ENCODE results near the gene TBL3. TPM values are rescaled to one million over a fixed set of nuclear protein-coding genes. Genes with fewer than 3 reads are reported as not detected.
A peak's percentile ranks its signal among the peaks of the same experiment; 100 is the strongest.

The TBL3 gene
- total RNA-seq, 4 donors from 2014 or later = 4.1 to 46.6 (median 27.4) TPM

DNA sequence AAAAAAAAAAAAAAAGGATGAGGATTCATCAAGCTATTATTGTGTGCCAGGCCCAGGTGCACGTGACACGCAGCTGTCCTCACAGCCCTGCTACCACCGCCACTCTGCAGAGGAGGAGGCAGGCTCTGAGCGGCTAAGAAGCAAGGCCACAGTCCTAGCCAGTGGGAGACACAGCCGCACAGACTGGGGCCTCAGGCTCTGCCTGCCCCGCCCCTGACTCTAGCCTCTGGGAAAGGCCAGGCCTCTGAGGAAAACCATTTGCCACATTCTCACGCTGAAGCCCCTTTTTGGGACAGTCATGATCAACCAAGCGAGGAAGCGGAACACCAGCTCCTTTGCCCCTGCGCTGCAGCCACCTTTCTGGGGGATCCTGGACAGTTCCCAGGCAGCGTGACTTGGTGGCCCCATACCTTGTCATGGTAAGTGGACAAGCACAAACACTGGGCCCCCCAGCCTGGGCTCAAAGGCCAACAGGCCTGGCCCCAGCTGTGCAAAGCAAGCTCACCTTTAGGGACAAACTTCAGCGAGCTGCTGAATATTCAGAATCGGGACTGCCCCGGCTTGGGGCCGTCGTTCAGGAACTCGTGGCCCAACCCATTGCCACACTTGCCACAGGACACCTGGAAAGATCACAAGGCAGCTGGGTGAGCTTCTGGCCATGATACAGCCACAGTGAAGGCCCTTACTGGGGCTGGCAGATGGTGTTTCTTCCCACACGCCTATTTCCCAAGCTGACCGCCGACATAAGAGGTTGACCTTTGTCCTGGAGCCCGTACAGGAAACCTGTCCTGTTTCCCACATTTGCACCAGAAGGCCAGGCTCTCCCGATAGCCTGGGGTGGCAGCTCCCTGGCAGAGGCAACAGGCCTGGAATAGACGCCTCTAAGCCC lies 31.3 kb upstream of the TBL3 start:
- no peak overlapping the region for H3K4me3 ChIP-seq
- TF ChIP-seq, protein P1, sequence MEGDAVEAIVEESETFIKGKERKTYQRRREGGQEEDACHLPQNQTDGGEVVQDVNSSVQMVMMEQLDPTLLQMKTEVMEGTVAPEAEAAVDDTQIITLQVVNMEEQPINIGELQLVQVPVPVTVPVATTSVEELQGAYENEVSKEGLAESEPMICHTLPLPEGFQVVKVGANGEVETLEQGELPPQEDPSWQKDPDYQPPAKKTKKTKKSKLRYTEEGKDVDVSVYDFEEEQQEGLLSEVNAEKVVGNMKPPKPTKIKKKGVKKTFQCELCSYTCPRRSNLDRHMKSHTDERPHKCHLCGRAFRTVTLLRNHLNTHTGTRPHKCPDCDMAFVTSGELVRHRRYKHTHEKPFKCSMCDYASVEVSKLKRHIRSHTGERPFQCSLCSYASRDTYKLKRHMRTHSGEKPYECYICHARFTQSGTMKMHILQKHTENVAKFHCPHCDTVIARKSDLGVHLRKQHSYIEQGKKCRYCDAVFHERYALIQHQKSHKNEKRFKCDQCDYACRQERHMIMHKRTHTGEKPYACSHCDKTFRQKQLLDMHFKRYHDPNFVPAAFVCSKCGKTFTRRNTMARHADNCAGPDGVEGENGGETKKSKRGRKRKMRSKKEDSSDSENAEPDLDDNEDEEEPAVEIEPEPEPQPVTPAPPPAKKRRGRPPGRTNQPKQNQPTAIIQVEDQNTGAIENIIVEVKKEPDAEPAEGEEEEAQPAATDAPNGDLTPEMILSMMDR (IDR thresholded peaks at IDR 0.05) = no peak
- no peak for TF ChIP-seq POLR2A (IDR thresholded peaks at IDR 0.05)
- H3K27ac ChIP-seq = no peak overlapping the region
- no peaks in the 10 kb centered on the region for H3K9me3 ChIP-seq
- intact Hi-C loops (cut with DNase I; ENCODE audit: low total_unique reads) = no loop called here
- peaks cover 0 to 5% of the 10 kb centered on the region in 2 donors for H3K4me1 ChIP-seq
- H3K27me3 ChIP-seq = no peaks in the 10 kb centered on the region
- H3K36me3 ChIP-seq = no peaks in the 10 kb centered on the region
- no peak for DNase-seq

DNA sequence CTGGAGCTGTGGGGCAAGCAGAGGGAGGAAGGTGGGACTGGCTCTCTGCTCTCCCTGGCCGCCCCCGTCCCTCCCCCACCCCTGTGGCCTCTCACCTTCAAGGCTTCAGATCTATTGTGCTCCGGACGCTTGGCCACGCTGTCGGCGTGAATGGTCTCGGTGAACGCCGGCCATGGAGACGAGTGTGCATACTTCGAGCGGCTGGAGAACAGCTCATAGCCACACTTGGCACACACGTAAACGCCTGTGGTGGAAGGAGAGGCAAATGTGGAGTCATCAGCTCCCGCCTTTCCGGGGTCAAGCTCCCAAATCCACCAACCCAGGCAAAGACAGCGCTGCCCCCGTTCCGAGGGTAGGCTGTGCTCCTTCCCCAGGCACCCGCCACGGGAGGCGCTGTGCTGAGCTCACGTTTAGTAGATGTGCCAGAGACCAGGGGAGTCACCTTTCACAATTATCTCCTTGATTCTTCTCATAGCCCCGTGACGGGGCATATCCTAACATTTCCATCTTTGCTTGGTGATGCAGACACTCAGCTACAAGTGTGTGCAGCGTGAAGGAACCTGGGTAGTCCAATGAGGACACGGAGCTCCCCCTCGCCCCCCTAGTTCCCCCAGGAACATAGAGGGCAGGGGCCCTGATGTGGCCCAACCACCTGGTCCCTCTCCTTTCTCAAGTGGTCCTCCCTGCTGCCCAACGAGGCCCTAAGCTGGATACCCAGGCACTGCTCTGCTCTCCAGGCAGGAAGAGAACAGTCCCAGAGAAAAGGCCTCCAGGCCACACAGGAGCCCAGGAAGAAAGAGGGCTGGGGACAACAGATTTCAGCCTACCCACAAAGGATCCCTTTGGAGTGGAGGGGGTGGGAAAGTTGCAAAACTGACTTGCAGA lies 30.4 kb upstream of the TBL3 start:
- Histone ChIP-seq H3K36me3 (no peaks in the 10 kb centered on the region), H3K9me3 (no peaks in the 10 kb centered on the region), H3K4me3 (no peak overlapping the region), H3K4me1 (peaks cover 0 to 5% of the 10 kb centered on the region in 2 donors), H3K27me3 (no peaks in the 10 kb centered on the region), H3K27ac (no peak overlapping the region)
- intact Hi-C loops (cut with DNase I; ENCODE audit: low total_unique reads) = no loop called here
- no peak for DNase-seq
- TF ChIP-seq POLR2A (IDR thresholded peaks at IDR 0.05) = no peak
- TF ChIP-seq, protein P1 (IDR thresholded peaks at IDR 0.05) = no peak

DNA sequence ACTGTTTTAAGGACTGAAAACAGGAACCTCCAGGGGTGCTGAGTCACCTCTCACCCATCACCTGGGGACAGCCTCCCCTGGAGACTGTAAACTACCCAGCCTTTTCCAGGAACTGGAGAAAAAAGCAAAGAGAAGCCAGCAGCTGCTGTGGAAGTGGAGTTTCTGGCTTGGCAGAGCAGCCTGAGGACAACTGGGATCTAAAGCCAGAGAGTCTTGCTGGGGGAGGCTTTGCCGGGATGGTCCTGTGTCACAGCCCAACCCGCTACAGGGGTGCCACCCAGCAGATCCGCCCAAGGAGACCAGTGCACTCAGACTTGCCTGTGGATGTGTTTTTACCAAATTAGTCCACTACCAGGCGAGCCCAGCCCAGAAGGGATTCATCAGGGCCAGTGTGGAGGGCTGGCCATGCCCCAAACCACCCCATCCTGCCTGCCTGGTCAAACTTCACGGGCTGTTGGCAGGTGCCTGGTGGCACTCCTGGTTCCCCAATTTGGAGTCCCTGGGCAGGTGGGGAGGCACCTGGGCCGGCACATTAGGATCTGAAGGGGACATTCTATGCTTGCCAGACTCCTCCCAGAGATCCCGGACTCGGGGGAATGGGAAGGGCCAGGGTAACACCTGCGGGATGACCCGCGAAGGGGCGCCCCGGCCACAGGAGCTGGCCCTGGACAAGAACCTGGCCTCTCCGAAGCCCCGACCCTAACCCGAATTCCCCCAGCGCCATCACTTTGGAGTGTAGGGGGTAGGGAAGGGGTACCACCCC lies 29.6 kb upstream of the TBL3 start:
- Histone ChIP-seq H3K9me3 (no peaks in the 10 kb centered on the region), H3K27me3 (no peaks in the 10 kb centered on the region), H3K36me3 (no peaks in the 10 kb centered on the region), H3K4me3 (peak overlapping the region; percentile 88 to 99), H3K27ac (peak overlapping the region; percentile 55 to 81), H3K4me1 (peaks cover 0 to 5% of the 10 kb centered on the region in 2 donors)
- TF ChIP-seq, protein P1 (IDR thresholded peaks at IDR 0.05) = no peak
- no peak for TF ChIP-seq POLR2A (IDR thresholded peaks at IDR 0.05)
- DNase-seq = no peak
- intact Hi-C loops (cut with DNase I; ENCODE audit: low total_unique reads) = no loop called here

DNA sequence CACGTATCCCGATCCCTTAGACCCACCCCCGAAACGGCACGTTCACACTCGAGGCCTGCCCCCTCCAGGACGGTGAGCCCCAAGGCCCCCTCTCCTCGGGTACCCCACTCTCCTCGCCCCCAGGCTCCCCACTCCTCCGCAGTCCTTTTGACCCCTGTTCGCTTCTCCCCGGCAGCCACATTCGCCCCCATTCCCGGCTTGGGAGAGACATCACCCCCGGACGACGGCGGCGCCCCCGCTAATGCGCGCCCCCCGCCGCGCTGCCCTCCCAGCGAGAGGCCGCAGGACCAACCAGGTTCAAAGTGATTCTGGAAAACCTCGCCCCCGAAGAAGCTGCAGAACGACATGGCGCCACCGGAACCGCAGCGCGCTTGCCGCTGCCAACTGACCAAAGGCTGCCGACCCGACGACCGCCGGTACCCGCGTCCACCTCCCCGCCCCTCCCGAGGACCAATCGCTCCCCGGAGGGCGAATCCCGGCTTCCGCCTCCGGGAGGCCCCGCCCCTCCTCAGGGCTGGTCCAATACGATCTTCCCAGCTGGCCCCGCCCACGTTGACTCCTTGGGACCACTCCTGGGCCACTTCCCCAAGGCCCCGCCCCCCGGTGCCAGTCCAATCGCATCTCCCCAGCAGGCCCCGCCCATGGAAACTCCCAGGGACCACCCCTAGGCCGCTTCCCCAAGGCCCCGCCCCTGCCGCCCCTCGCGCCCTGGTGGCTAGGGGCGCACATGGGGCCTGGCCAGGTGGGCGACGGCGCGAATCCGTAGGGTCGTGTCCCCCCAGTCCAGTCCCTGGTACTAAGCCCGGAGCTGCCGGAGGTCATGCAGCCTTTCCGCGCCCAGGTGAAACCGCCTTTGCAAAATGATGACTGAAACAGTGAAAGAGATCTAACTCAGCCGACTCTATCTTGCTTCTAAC lies 28.8 kb upstream of the TBL3 start, which contains the start of gene MSRB1:
Gene MSRB1, minus strand, starts transcription at position 390 of the 917 bp plus-strand sequence. Its CDS starts 43 bp downstream, at position 347.
- intact Hi-C loops (cut with DNase I; ENCODE audit: low total_unique reads) = no loop called here
- H3K27me3 ChIP-seq = no peaks in the 10 kb centered on the region
- no peaks in the 10 kb centered on the region for H3K9me3 ChIP-seq
- H3K4me3 ChIP-seq = peak within 1 kb of the TSS; percentile 88 to 99
- peak within 1 kb of the TSS; percentile 59 to 81 for H3K27ac ChIP-seq
- H3K4me1 ChIP-seq = peaks cover 0 to 5% of the 10 kb centered on the region in 2 donors
- DNase-seq = peak; percentile 99 to 100
- TF ChIP-seq, protein P1 (IDR thresholded peaks at IDR 0.05) = peak in 1 of 4 experiments; percentile 33
- TF ChIP-seq POLR2A (IDR thresholded peaks at IDR 0.05) = peak; percentile 80 to 91
- no peaks in the 10 kb centered on the region for H3K36me3 ChIP-seq

Measured in uterus (tissue), 4 donors.